ENCODE results near the gene ANK3. TPM values are rescaled to one million over a fixed set of nuclear protein-coding genes. Genes with fewer than 3 reads are reported as not detected.

ANK3 gene
- polyA plus RNA-seq, 1 donor (not counting 4 experiments of a cell fraction or from before 2014, with no cell fraction given): 8.3 TPM

DNA sequence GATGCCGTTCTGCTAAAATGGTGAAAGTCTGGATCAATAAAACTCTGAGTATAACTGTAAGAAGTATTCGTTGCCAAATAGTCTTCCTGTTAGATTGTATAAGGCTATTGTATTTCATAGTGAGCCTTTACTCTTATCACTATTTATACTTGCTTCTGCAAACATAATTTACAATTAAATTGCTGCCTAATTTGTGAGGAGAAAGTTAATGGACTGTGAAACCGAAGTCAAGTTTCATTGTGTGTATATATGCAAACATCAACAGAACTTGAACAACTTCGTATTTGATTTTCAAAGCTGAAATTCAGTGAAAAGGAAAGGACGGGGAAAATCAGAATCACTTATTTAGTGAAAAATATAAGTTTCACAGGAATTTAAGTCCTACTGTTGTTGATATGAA lies 347.4 kb downstream of the ANK3 start:
- Histone ChIP-seq H3K36me3 (ENCODE audit: control insufficient read depth in 2 of 2, extremely low read depth in 1 of 2, insufficient read depth in 2 of 2, low read length in 2 of 2) (no peaks in the 10 kb centered on the region), H3K4me1 (ENCODE audit: control insufficient read depth, extremely low read depth, insufficient read depth, low read length) (no peaks in the 10 kb centered on the region), H3K27ac (ENCODE audit: control insufficient read depth, insufficient read depth, low read length) (no peak overlapping the region), H2AFZ (ENCODE audit: control insufficient read depth, low read length) (no peak overlapping the region), H3K9me3 (ENCODE audit: control insufficient read depth, low read depth, low read length) (no peaks in the 10 kb centered on the region), H3K4me3 (ENCODE audit: control insufficient read depth in 2 of 3, extremely low read depth in 1 of 3, insufficient read depth in 2 of 3, low read depth in 1 of 3, low read length in 3 of 3) (no peak overlapping the region), H3K4me2 (ENCODE audit: control insufficient read depth, extremely low read depth, insufficient read depth, low read depth, low read length) (no peak overlapping the region), H3K27me3 (ENCODE audit: control insufficient read depth, extremely low read depth, insufficient read depth, low read length) (no peaks in the 10 kb centered on the region), H3K9ac (ENCODE audit: control insufficient read depth, extremely low read depth, insufficient read depth, low read length) (no peak overlapping the region), H3K9me1 (ENCODE audit: control insufficient read depth, extremely low read depth, insufficient read depth, low read length) (no peaks in the 10 kb centered on the region), H4K20me1 (ENCODE audit: control insufficient read depth, extremely low read depth, insufficient read depth, low read length) (no peaks in the 10 kb centered on the region), H3K79me2 (ENCODE audit: control insufficient read depth, insufficient read depth, low read length) (no peaks in the 10 kb centered on the region)
- TF ChIP-seq EZH2 (IDR thresholded peaks at IDR 0.05; ENCODE audit: low read length): no peak
- TF ChIP-seq, protein P1, sequence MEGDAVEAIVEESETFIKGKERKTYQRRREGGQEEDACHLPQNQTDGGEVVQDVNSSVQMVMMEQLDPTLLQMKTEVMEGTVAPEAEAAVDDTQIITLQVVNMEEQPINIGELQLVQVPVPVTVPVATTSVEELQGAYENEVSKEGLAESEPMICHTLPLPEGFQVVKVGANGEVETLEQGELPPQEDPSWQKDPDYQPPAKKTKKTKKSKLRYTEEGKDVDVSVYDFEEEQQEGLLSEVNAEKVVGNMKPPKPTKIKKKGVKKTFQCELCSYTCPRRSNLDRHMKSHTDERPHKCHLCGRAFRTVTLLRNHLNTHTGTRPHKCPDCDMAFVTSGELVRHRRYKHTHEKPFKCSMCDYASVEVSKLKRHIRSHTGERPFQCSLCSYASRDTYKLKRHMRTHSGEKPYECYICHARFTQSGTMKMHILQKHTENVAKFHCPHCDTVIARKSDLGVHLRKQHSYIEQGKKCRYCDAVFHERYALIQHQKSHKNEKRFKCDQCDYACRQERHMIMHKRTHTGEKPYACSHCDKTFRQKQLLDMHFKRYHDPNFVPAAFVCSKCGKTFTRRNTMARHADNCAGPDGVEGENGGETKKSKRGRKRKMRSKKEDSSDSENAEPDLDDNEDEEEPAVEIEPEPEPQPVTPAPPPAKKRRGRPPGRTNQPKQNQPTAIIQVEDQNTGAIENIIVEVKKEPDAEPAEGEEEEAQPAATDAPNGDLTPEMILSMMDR (optimal IDR thresholded peaks at IDR 0.05 in 1 of 3, IDR thresholded peaks at IDR 0.05 in 1 of 3, conservative IDR thresholded peaks at IDR 0.05 in 1 of 3; ENCODE audit: extremely low read depth in 1 of 3, insufficient read depth in 2 of 3, low read length in 3 of 3): no peak
- no peak for FAIRE-seq
- dilution Hi-C loops (cut with MboI; ENCODE audit: extremely low pct_ligation_motif_present, low sequenced_read_pairs): no loop called here
- no peak for DNase-seq (ENCODE audit: low read depth, low spot score)

DNA sequence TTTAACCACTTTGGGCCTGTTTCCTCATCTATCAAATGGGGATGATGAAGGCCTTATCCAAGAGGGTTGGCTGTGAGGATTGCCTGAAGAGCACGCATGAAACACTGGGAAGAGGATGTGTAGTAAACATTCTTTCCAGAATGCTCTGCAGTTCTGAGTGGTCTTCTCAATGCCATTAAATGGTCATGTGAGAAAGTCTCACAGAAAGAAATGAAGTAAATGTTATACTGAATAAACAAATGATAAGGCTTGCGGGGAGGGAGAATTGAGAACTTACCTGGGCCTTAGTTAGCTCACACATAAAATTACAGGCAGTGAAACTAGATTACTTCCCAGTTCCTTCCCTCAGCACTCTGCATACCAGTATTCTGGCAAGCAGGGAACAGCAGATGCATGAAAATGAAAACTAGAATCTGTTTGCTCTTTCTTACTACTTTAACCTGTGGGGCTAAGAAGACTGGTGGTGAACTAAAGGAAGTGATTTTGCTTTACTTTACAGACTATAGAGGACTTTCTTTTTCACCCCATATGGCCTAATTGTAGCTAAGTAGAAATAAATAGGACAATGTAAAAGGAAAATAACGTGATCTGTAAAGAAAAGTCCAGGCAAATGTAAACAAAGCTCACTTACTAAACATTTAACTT lies 348.1 kb downstream of the ANK3 start:
- H2AFZ ChIP-seq (ENCODE audit: control insufficient read depth, low read length): no peak overlapping the region
- H3K9me3 ChIP-seq (ENCODE audit: control insufficient read depth, low read depth, low read length): no peaks in the 10 kb centered on the region
- no peak overlapping the region for H3K4me2 ChIP-seq (ENCODE audit: control insufficient read depth, extremely low read depth, insufficient read depth, low read depth, low read length)
- FAIRE-seq (no peak), DNase-seq (ENCODE audit: low read depth, low spot score) (no peak)
- no peak overlapping the region for H3K27ac ChIP-seq (ENCODE audit: control insufficient read depth, insufficient read depth, low read length)
- TF ChIP-seq EZH2 (IDR thresholded peaks at IDR 0.05; ENCODE audit: low read length): no peak
- TF ChIP-seq, protein P1 (optimal IDR thresholded peaks at IDR 0.05 in 1 of 3, IDR thresholded peaks at IDR 0.05 in 1 of 3, conservative IDR thresholded peaks at IDR 0.05 in 1 of 3; ENCODE audit: extremely low read depth in 1 of 3, insufficient read depth in 2 of 3, low read length in 3 of 3): no peak
- no peak overlapping the region for H3K4me3 ChIP-seq (ENCODE audit: control insufficient read depth in 2 of 3, extremely low read depth in 1 of 3, insufficient read depth in 2 of 3, low read depth in 1 of 3, low read length in 3 of 3)
- dilution Hi-C loops (cut with MboI; ENCODE audit: extremely low pct_ligation_motif_present, low sequenced_read_pairs): no loop called here
- no peaks in the 10 kb centered on the region for H3K9me1 ChIP-seq (ENCODE audit: control insufficient read depth, extremely low read depth, insufficient read depth, low read length)
- H4K20me1 ChIP-seq (ENCODE audit: control insufficient read depth, extremely low read depth, insufficient read depth, low read length): no peaks in the 10 kb centered on the region
- H3K27me3 ChIP-seq (ENCODE audit: control insufficient read depth, extremely low read depth, insufficient read depth, low read length): no peaks in the 10 kb centered on the region
- H3K4me1 ChIP-seq (ENCODE audit: control insufficient read depth, extremely low read depth, insufficient read depth, low read length): no peaks in the 10 kb centered on the region
- H3K79me2 ChIP-seq (ENCODE audit: control insufficient read depth, insufficient read depth, low read length): no peaks in the 10 kb centered on the region
- H3K9ac ChIP-seq (ENCODE audit: control insufficient read depth, extremely low read depth, insufficient read depth, low read length): no peak overlapping the region
- H3K36me3 ChIP-seq (ENCODE audit: control insufficient read depth in 2 of 2, extremely low read depth in 1 of 2, insufficient read depth in 2 of 2, low read length in 2 of 2): no peaks in the 10 kb centered on the region

Measured in keratinocyte (primary cell).